Osteoblast (primary cell): ENCODE data around the gene PTPRF. TPM values are rescaled to one million over a fixed set of nuclear protein-coding genes. Genes with fewer than 3 reads are reported as not detected.
"Not testable (repeated sequence)": the region's sequence is repeated elsewhere in the genome, so short reads cannot be mapped to it uniquely, and the experiment has no call there.

Experiments used
- DNase-seq: peaks from one replicate; pipeline ENCODE4 v3.0.0; 2011; ENCODE audit warnings: low spot score, mixed read lengths; ENCODE audit not compliant: insufficient read length; ENCODE audit errors: missing footprints
- H2AFZ ChIP-seq: 2 replicates; pipeline ENCODE4 v1.6.0; 2011; ENCODE audit warnings: mild to moderate bottlenecking, low read length
- H3K27ac ChIP-seq: 2 replicates; pipeline ENCODE4 v1.5.1; 2011; ENCODE audit warnings: mild to moderate bottlenecking, low read depth, low read length, moderate library complexity
- H3K27me3 ChIP-seq: 2 replicates; pipeline ENCODE4 v1.6.0; 2012; ENCODE audit warnings: mild to moderate bottlenecking, control low read depth, inconsistent platforms, low read length, moderate library complexity; ENCODE audit not compliant: insufficient read depth
- H3K36me3 ChIP-seq: 2 replicates; pipeline ENCODE4 v1.5.1; 2011; ENCODE audit warnings: mild to moderate bottlenecking, low read length, control low read depth, moderate library complexity; ENCODE audit not compliant: insufficient read depth
- H3K4me1 ChIP-seq: 2 replicates; pipeline ENCODE4 v1.5.1; 2011; ENCODE audit warnings: mild to moderate bottlenecking, low read length, control low read depth, moderate library complexity; ENCODE audit not compliant: insufficient read depth
- H3K4me2 ChIP-seq: 2 replicates; pipeline ENCODE4 v1.6.0; 2011; ENCODE audit warnings: mild to moderate bottlenecking, low read length; ENCODE audit not compliant: insufficient read depth
- H3K4me3 ChIP-seq: fragments of 200-600 bp; sonication (generic); 3 replicates; pipeline ENCODE4 v1.5.1; 2012; ENCODE audit warnings: mild to moderate bottlenecking, low read length, inconsistent platforms; ENCODE audit not compliant: insufficient read depth
- H3K79me2 ChIP-seq: 2 replicates; pipeline ENCODE4 v1.6.0; 2012; ENCODE audit warnings: mild to moderate bottlenecking, low read length, control low read depth, inconsistent platforms; ENCODE audit not compliant: insufficient read depth
- H3K9me3 ChIP-seq: 2 replicates; pipeline ENCODE4 v1.5.1; 2011; ENCODE audit warnings: low read depth, low read length, control low read depth
- H4K20me1 ChIP-seq: 2 replicates; pipeline ENCODE4 v1.6.0; 2012; ENCODE audit warnings: mild to moderate bottlenecking, low read length, control low read depth; ENCODE audit not compliant: insufficient read depth
- CTCF ChIP-seq: IDR thresholded peaks from 2 replicates; pipeline ENCODE4 v1.5.1; 2011; ENCODE audit warnings: mild to moderate bottlenecking, low read depth, low read length, moderate library complexity; ENCODE audit errors: extremely low read depth
- total RNA-seq: library from RNA; depleted of rRNA; stranded (reverse); fragments of >200 nt; gene quantifications from 2 replicates; pipeline ENCODE4 v1.2.3, GENCODE V29; 2012

The PTPRF gene
- total RNA-seq, 1 donor, result 13.0 TPM

DNA sequence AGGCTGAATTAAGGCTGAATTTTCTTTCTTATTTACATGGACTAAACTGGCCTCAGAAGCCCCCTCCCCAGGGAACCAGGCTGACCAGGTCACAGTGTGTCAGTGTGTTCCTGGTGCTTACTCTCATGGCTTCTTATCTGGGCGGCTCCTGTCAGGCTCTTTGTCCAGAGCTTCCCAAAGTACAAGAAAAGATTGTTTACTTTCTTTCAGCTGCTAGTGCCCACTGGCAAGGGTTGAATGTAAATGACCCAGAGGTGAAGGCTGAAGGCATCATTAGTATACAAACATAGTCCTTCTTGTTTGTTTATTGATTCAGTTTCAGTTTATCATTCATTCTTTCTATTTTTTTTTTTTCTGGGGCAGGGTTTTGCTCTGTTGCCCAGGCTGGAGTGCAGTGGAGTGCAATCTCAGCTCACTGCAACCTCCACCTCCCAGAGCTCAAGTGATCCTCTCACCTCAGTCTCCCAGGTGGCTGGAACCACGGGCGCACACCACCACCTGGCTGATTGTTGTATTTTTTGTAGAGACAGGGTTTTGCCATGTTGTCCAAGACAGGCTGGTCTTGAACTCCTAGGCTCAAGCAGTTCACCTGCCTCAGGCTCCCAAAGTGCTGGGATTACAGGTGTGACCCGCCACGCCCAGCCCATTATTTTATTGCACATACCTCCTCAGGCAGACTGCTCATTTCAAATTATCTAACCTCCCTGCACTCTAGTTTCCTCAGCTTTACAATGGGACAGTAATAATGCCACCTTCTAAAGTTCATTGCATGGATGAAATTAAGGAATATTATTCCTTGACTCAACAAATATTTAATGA is 109.5 kb downstream of the PTPRF start:
- no peaks in the 10 kb centered on the region for H3K36me3 ChIP-seq
- no peaks in the 10 kb centered on the region for H4K20me1 ChIP-seq
- H3K79me2 ChIP-seq, result no peaks in the 10 kb centered on the region
- peaks cover 5% of the 10 kb centered on the region for H3K27me3 ChIP-seq
- H3K27ac ChIP-seq, result no peak overlapping the region
- no peak overlapping the region for H2AFZ ChIP-seq
- no peaks in the 10 kb centered on the region for H3K9me3 ChIP-seq
- H3K4me3 ChIP-seq, result no peak overlapping the region
- no peaks in the 10 kb centered on the region for H3K4me1 ChIP-seq
- DNase-seq, result no peak
- no peak overlapping the region for H3K4me2 ChIP-seq
- no peak for TF ChIP-seq CTCF

DNA sequence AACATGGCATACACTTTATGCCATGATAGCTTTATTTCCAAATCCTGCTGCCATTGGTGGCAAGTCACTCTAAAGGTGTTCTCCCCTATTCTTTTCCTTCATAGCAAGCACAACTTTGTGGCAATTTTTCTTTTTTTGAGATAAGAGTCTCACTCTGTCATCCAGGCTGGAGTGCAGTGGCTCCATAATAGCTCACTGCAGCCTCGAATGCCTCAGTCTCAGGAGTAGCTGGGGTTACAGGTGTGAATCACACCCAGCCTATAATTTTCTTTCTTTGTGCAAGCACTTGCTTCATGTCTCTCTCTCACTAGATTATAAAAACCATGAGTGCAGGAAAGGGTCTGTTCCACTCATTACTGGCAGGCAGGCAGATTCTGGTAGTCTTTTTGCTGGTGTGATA is 113.9 kb downstream of the PTPRF start:
- Histone ChIP-seq H2AFZ (no peak overlapping the region), H3K79me2 (no peaks in the 10 kb centered on the region), H3K4me3 (no peak overlapping the region), H3K9me3 (no peaks in the 10 kb centered on the region), H3K4me2 (no peak overlapping the region), H3K27me3 (peaks cover 8% of the 10 kb centered on the region), H3K36me3 (no peaks in the 10 kb centered on the region), H3K4me1 (no peaks in the 10 kb centered on the region), H3K27ac (no peak overlapping the region), H4K20me1 (no peaks in the 10 kb centered on the region)
- DNase-seq, result no peak
- TF ChIP-seq CTCF, result no peak

DNA sequence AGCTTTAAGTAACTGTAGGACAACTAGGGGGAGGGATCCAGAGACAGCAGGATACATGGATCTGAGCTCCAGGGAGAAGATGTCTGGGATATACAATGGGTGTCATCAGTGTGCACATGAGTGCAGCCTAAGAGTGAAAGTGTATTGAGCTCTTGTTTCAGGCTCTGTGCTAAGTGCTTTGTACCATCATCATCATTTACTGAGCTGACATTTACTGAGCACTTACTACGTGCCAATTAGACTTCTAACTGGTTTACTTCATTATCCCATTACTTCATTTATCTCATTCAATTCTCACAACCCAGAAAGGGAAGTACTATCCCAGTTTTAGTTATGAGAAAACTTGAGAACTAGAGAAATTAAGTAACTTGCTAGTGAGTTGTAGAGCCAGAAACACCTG is 114.8 kb downstream of the PTPRF start:
- Histone ChIP-seq H2AFZ (no peak overlapping the region), H3K27ac (no peak overlapping the region), H3K79me2 (peaks cover 2% of the 10 kb centered on the region), H3K27me3 (peaks cover 8% of the 10 kb centered on the region), H3K4me1 (no peaks in the 10 kb centered on the region), H3K4me2 (no peak overlapping the region), H3K9me3 (no peaks in the 10 kb centered on the region), H4K20me1 (peaks cover 1% of the 10 kb centered on the region), H3K36me3 (no peaks in the 10 kb centered on the region), H3K4me3 (no peak overlapping the region)
- no peak for DNase-seq
- TF ChIP-seq CTCF, result no peak

DNA sequence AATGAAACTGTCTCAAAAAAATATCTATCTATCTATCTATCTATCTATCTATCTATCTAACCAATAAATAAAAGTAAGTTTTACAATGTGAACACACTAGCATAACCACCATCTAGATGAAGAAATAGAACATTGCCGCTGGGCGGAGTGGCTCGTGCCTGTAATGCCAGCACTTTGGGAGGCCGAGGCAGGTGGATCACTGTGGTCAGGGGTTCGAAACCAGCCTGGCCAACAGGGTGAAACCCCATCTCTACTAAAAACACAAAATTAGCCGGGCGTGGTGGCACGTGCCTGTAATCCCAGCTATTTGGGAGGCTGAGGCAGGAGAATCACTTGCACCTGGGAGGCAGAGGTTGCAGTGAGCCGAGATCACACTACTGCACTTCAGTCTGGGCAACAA is 116.6 kb downstream of the PTPRF start:
- H2AFZ ChIP-seq, H3K27me3 ChIP-seq, H3K9me3 ChIP-seq, DNase-seq, H3K36me3 ChIP-seq, H3K27ac ChIP-seq, H3K4me3 ChIP-seq, H3K4me2 ChIP-seq: not testable (repeated sequence)
- H3K79me2 ChIP-seq, result peaks cover 21% of the 10 kb centered on the region
- H3K4me1 ChIP-seq, result peaks cover 10% of the 10 kb centered on the region
- peaks cover 19% of the 10 kb centered on the region for H4K20me1 ChIP-seq
